Tibial artery (tissue), 4 donors: Measurements from ENCODE around the gene LCLAT1.

Experiments used
- DNase-seq, 2 donors: peaks; one replicate each; pipeline ENCODE4 v3.0.0-alpha.2; 2019
- H3K27ac ChIP-seq, 2 donors: fragments of 200-600 bp; sonication (generic) in 1 of 2; 1 replicate in 1 of 2; 2 replicates in 1 of 2; pipeline ENCODE4 v1.5.1; 2018 to 2019; ENCODE audit warnings: mild to moderate bottlenecking in 1 of 2
- H3K27me3 ChIP-seq, 2 donors: fragments of 200-600 bp; sonication (generic) in 1 of 2; one replicate each; pipeline versions ENCODE4 v1.5.1 to v1.6.0; 2016 to 2019
- H3K36me3 ChIP-seq, 3 donors: fragments of 200-600 bp; sonication (generic) in 2 of 3; one replicate each; pipeline ENCODE4 v1.5.1; 2016 to 2019; ENCODE audit warnings: mild to moderate bottlenecking in 2 of 3
- H3K4me1 ChIP-seq, 4 donors: fragments of 200-600 bp; sonication (generic) in 2 of 4; 1 replicate in 3 of 4; 2 replicates in 1 of 4; pipeline ENCODE4 v1.5.1; 2016 to 2019
- H3K4me3 ChIP-seq, 2 donors: fragments of 200-600 bp; sonication (generic) in 1 of 2; 1 replicate in 1 of 2; 2 replicates in 1 of 2; pipeline ENCODE4 v1.5.1; 2018 to 2019; ENCODE audit warnings: mild to moderate bottlenecking in 2 of 2
- H3K9me3 ChIP-seq, 3 donors: fragments of 200-600 bp; sonication (generic) in 1 of 3; one replicate each; pipeline ENCODE4 v1.5.1; 2016 to 2019
- intact Hi-C: fragments of 100-400 bp; cut with DNase I; formaldehyde crosslinking; loops from one replicate; pipeline ENCODE4 v1.15.0; 2023; ENCODE audit warnings: low total_unique reads
- TF ChIP-seq, protein P1 (sequence below), 2 experiments: fragments of 200-600 bp in 1 of 2; fragments of 450-650 bp in 1 of 2; IDR thresholded peaks; one replicate each; pipeline ENCODE4 v1.5.1; 2017 to 2019; ENCODE audit warnings: antibody characterized with exemption in 2 of 2, mild to moderate bottlenecking in 1 of 2, moderate library complexity in 1 of 2

The LCLAT1 gene

DNA sequence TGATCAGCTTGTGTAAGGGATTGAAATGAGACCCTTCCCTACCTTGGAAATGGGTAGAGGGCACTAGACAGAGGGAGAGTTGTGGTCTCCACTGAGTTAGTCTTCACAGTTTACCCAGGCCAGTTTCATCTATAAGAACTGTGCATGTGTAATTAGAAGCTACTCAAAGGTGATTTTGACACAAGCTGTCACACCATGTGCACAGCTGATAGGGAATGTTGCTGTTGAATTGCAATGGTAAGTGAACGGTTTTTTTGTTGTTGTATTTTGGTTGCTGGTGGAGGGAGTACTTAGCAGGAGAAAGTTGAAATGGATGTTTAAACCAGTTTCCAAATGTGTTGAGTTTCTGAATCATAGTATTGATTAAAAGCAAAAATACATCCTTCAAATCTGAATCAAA is 168.9 kb downstream of the LCLAT1 start:
- intact Hi-C loops = no loop called here
- H3K36me3 ChIP-seq = no peaks in the 10 kb centered on the region
- H3K9me3 ChIP-seq = no peaks in the 10 kb centered on the region
- no peak overlapping the region for H3K4me3 ChIP-seq
- H3K4me1 ChIP-seq = peaks cover 0 to 20% (median 0%) of the 10 kb centered on the region in 4 donors
- no peaks in the 10 kb centered on the region for H3K27me3 ChIP-seq
- no peak for DNase-seq
- H3K27ac ChIP-seq = no peak overlapping the region
- TF ChIP-seq, protein P1, sequence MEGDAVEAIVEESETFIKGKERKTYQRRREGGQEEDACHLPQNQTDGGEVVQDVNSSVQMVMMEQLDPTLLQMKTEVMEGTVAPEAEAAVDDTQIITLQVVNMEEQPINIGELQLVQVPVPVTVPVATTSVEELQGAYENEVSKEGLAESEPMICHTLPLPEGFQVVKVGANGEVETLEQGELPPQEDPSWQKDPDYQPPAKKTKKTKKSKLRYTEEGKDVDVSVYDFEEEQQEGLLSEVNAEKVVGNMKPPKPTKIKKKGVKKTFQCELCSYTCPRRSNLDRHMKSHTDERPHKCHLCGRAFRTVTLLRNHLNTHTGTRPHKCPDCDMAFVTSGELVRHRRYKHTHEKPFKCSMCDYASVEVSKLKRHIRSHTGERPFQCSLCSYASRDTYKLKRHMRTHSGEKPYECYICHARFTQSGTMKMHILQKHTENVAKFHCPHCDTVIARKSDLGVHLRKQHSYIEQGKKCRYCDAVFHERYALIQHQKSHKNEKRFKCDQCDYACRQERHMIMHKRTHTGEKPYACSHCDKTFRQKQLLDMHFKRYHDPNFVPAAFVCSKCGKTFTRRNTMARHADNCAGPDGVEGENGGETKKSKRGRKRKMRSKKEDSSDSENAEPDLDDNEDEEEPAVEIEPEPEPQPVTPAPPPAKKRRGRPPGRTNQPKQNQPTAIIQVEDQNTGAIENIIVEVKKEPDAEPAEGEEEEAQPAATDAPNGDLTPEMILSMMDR (IDR thresholded peaks at IDR 0.05) = no peak

DNA sequence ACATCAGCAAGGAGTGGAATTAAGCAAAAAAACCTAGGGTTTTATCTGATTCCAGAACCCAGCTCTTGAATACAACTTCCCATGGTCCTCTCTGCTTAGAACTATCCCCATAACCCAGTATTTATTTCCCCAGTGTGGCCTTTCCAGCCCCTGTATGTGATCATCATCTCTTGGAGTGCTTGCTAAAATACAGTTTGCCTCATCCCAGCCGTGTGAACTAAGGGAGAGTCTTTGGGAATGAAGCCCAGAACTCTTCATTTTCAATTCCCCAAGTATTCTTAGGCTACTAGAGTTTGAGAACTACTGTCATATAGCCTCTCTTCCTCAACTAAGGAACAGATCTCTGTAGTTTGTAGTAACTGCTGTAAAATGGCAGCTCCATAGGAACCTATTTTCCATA is 173.1 kb downstream of the LCLAT1 start:
- Histone ChIP-seq H3K4me1 (peaks cover 0 to 1% (median 0%) of the 10 kb centered on the region in 4 donors), H3K4me3 (no peak overlapping the region), H3K9me3 (no peaks in the 10 kb centered on the region), H3K36me3 (no peaks in the 10 kb centered on the region), H3K27me3 (no peaks in the 10 kb centered on the region), H3K27ac (no peak overlapping the region)
- DNase-seq = no peak
- TF ChIP-seq, protein P1 (IDR thresholded peaks at IDR 0.05) = no peak
- intact Hi-C loops = no loop called here

DNA sequence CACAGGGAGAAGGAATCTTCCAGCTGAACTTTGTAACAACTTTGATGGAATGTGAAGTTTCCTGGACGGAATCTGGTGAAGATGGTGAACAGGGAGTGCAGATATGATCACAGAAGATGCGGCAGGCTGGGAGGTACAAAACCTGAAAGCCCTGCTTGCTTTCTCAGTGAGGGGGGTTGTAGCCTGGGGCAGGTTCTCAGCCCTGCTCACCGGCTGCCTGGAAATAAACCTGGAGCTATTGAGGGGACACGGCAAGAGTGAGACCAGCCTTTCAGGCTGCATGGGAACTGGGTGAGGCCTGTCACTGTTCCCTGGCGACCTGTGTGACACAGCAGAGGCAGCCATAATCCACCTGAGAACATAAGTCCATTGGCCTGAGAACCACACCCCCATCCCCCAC is 174.8 kb downstream of the LCLAT1 start:
- TF ChIP-seq, protein P1 (IDR thresholded peaks at IDR 0.05) = no peak
- Histone ChIP-seq H3K27me3 (no peaks in the 10 kb centered on the region), H3K4me3 (no peak overlapping the region), H3K27ac (no peak overlapping the region), H3K36me3 (no peaks in the 10 kb centered on the region), H3K4me1 (peaks cover 0 to 11% (median 0%) of the 10 kb centered on the region in 4 donors), H3K9me3 (no peaks in the 10 kb centered on the region)
- no peak for DNase-seq
- intact Hi-C loops = no loop called here

DNA sequence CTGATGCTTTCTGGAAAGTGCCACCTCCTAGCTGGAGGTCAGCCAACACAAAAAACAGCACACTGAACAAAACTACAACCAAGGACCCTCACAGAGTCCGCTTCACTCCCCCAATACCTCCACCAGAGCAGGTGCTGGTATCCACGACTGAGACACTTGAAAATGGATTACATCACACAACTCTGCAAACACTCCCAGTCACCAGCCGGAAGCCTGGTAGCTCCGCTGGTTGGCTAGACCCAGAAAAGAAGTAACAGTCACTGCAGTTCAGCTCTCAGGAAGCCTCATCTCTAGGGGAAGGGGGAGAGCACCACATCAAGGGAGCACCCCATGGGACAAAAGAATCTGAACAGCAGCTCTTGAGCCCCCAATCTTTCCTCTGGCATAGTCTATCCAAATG is 175.4 kb downstream of the LCLAT1 start:
- no peak for DNase-seq
- Histone ChIP-seq H3K9me3 (no peaks in the 10 kb centered on the region), H3K4me3 (no peak overlapping the region), H3K4me1 (peaks cover 0 to 12% (median 0%) of the 10 kb centered on the region in 4 donors), H3K36me3 (no peaks in the 10 kb centered on the region), H3K27ac (no peak overlapping the region), H3K27me3 (no peaks in the 10 kb centered on the region)
- intact Hi-C loops = no loop called here
- TF ChIP-seq, protein P1 (IDR thresholded peaks at IDR 0.05) = no peak

DNA sequence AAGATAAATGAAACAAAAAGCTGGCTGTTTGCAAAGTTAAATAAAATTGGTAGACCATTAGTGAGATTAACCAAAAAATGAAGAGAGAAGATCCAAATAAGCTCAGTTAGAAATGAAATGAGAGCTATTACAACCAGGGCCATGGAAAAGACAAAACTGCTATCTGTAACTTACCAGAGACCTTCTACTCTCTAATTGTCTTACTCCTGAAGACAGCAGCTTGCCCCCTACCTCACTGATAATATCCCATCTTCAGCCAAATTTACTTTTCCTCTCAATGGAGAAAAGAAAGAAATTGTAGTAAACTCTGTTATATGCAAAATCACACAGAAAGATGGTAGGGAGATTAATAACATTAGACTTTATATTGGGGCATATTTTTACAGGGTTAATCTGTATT is 178.2 kb downstream of the LCLAT1 start:
- Histone ChIP-seq H3K9me3 (no peaks in the 10 kb centered on the region), H3K27me3 (no peaks in the 10 kb centered on the region), H3K36me3 (no peaks in the 10 kb centered on the region), H3K27ac (no peak overlapping the region), H3K4me3 (no peak overlapping the region), H3K4me1 (peaks cover 0 to 29% (median 2%) of the 10 kb centered on the region in 4 donors)
- intact Hi-C loops = no loop called here
- no peak for DNase-seq
- TF ChIP-seq, protein P1 (IDR thresholded peaks at IDR 0.05) = no peak

DNA sequence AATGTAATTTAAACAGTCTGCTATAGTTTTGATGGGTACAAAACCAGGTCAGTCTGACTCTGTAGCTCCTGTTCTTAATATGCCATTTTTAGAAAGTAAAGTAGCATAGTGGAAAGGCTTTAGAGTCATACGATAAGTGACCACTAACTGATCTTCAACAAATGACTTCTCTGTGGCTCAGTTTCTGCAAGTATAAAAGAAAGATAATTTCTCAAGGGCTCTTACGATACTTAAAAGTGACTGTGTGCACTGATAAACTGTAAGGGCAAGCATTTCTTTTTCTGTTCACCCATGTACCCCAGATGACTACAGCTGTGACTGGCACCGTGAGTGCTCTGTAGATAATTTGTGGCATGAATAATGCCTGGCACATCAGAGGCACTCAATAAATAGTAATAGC is 178.7 kb downstream of the LCLAT1 start:
- H3K4me1 ChIP-seq = peaks cover 0 to 29% (median 2%) of the 10 kb centered on the region in 4 donors
- no peak overlapping the region for H3K4me3 ChIP-seq
- TF ChIP-seq, protein P1 (IDR thresholded peaks at IDR 0.05) = no peak
- DNase-seq = no peak
- no peaks in the 10 kb centered on the region for H3K27me3 ChIP-seq
- intact Hi-C loops = no loop called here
- no peak overlapping the region for H3K27ac ChIP-seq
- no peaks in the 10 kb centered on the region for H3K36me3 ChIP-seq
- H3K9me3 ChIP-seq = no peaks in the 10 kb centered on the region
